Left lung (tissue), 10 donors: Measurements from ENCODE around the gene PRR19. TPM values are rescaled to one million over a fixed set of nuclear protein-coding genes. Genes with fewer than 3 reads are reported as not detected.
A peak's percentile ranks its signal among the peaks of the same experiment; 100 is the strongest.

ENCODE experiments used
- ATAC-seq: fragments of 200-7000 bp; cut with Tn5 transposase; one replicate; pipeline ENCODE4 v1.9.1; 2020; ENCODE audit warnings: moderate library complexity
- DNase-seq, 4 donors: peaks; one replicate each; pipeline ENCODE4 v3.0.0-alpha.2; 2013 to 2020
- H3K27ac ChIP-seq, 2 donors: fragments of 200-600 bp; sonication (generic) in 1 of 2; one replicate each; pipeline versions ENCODE4 v1.5.0 to v1.8.0; 2020 to 2021
- H3K27me3 ChIP-seq, 2 donors: fragments of 200-600 bp; sonication (generic) in 1 of 2; one replicate each; pipeline versions ENCODE4 v1.5.0 to v1.8.0; 2020 to 2021
- H3K36me3 ChIP-seq, 2 donors: fragments of 200-600 bp; sonication (generic) in 1 of 2; one replicate each; pipeline versions ENCODE4 v1.5.0 to v1.8.0; 2020 to 2021
- H3K4me1 ChIP-seq, 2 donors: fragments of 200-600 bp; one replicate each; pipeline ENCODE4 v1.8.0; 2021
- H3K4me3 ChIP-seq, 2 donors: fragments of 200-600 bp; sonication (generic) in 1 of 2; one replicate each; pipeline versions ENCODE4 v1.5.0 to v1.8.0; 2020 to 2021; ENCODE audit warnings: mild to moderate bottlenecking in 1 of 2
- H3K9me3 ChIP-seq, 2 donors: fragments of 200-600 bp; sonication (generic) in 1 of 2; one replicate each; pipeline versions ENCODE4 v1.5.0 to v1.8.0; 2020 to 2021
- intact Hi-C, 2 donors: fragments of 100-400 bp; cut with DNase I; formaldehyde crosslinking; loops; one replicate each; pipeline versions ENCODE4 v1.11.2 to v1.14.2; 2022
- polyA plus RNA-seq, 6 donors: library from polyadenylated mRNA; unstranded; fragments of 120-200 nt; gene quantifications; one replicate each; pipeline ENCODE4 v1.2.1, GENCODE V29; 2013; ENCODE audit not compliant: insufficient read length in 6 of 6
- total RNA-seq, 2 donors: library from RNA; stranded (reverse); fragmentation: NEBNext Ultra II Directional; extraction: Animal tissue kit (Norgen Biotek cat#: 25700); gene quantifications; one replicate each; pipeline ENCODE4 v1.2.1, GENCODE V29; 2021
- TF ChIP-seq, protein P1 (sequence below), 2 donors: fragments of 200-600 bp; sonication (generic) in 1 of 2; IDR thresholded peaks; one replicate each; pipeline versions ENCODE4 v1.5.0 to v1.8.0; 2021; ENCODE audit warnings: antibody characterized with exemption in 2 of 2
- donor health status: DM: no; HTN: yes; CAD: no.
- donor health status: DM: no; HTN: no; CAD: no.

The PRR19 gene
- total and polyA plus RNA-seq, 8 donors, result 1.1 to 2.6 (median 1.4) TPM

GRCh38 chr19:42293948-42294347 is 8.0 kb upstream of the PRR19 start:
- H3K4me3 ChIP-seq, result no peak overlapping the region
- H3K4me1 ChIP-seq, result no peaks in the 10 kb centered on the region
- peaks cover 0 to 66% of the 10 kb centered on the region in 2 donors for H3K36me3 ChIP-seq
- DNase-seq (no peak), ATAC-seq (no peak)
- no peaks in the 10 kb centered on the region for H3K9me3 ChIP-seq
- TF ChIP-seq, protein P1, sequence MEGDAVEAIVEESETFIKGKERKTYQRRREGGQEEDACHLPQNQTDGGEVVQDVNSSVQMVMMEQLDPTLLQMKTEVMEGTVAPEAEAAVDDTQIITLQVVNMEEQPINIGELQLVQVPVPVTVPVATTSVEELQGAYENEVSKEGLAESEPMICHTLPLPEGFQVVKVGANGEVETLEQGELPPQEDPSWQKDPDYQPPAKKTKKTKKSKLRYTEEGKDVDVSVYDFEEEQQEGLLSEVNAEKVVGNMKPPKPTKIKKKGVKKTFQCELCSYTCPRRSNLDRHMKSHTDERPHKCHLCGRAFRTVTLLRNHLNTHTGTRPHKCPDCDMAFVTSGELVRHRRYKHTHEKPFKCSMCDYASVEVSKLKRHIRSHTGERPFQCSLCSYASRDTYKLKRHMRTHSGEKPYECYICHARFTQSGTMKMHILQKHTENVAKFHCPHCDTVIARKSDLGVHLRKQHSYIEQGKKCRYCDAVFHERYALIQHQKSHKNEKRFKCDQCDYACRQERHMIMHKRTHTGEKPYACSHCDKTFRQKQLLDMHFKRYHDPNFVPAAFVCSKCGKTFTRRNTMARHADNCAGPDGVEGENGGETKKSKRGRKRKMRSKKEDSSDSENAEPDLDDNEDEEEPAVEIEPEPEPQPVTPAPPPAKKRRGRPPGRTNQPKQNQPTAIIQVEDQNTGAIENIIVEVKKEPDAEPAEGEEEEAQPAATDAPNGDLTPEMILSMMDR (IDR thresholded peaks at IDR 0.05), result no peak
- no peak overlapping the region for H3K27ac ChIP-seq
- intact Hi-C loops, result no loop called here
- no peaks in the 10 kb centered on the region for H3K27me3 ChIP-seq

- H3K4me3 ChIP-seq, result no peak overlapping the region
- ATAC-seq (no peak), DNase-seq (peak in 1 of 4 donors; percentile 77)
- H3K27me3 ChIP-seq, result no peaks in the 10 kb centered on the region
- H3K4me1 ChIP-seq, result no peaks in the 10 kb centered on the region
- intact Hi-C loops, result no loop called here
- H3K9me3 ChIP-seq, result no peaks in the 10 kb centered on the region
- TF ChIP-seq, protein P1 (IDR thresholded peaks at IDR 0.05), result no peak
- H3K36me3 ChIP-seq, result peaks cover 0 to 60% of the 10 kb centered on the region in 2 donors
- H3K27ac ChIP-seq, result no peak overlapping the region
Measured at GRCh38 chr19:42294471-42295137, 7.3 kb upstream of the PRR19 start.

- ATAC-seq (no peak), DNase-seq (peak in 1 of 4 donors; percentile 24)
- H3K27ac ChIP-seq, result no peak overlapping the region
- H3K4me1 ChIP-seq, result no peaks in the 10 kb centered on the region
- H3K4me3 ChIP-seq, result no peak overlapping the region
- H3K36me3 ChIP-seq, result peaks cover 0 to 52% of the 10 kb centered on the region in 2 donors
- intact Hi-C loops, result no loop called here
- TF ChIP-seq, protein P1 (IDR thresholded peaks at IDR 0.05), result no peak
- H3K9me3 ChIP-seq, result no peaks in the 10 kb centered on the region
- no peaks in the 10 kb centered on the region for H3K27me3 ChIP-seq
Measured at GRCh38 chr19:42295342-42295741, 6.6 kb upstream of the PRR19 start.

DNA sequence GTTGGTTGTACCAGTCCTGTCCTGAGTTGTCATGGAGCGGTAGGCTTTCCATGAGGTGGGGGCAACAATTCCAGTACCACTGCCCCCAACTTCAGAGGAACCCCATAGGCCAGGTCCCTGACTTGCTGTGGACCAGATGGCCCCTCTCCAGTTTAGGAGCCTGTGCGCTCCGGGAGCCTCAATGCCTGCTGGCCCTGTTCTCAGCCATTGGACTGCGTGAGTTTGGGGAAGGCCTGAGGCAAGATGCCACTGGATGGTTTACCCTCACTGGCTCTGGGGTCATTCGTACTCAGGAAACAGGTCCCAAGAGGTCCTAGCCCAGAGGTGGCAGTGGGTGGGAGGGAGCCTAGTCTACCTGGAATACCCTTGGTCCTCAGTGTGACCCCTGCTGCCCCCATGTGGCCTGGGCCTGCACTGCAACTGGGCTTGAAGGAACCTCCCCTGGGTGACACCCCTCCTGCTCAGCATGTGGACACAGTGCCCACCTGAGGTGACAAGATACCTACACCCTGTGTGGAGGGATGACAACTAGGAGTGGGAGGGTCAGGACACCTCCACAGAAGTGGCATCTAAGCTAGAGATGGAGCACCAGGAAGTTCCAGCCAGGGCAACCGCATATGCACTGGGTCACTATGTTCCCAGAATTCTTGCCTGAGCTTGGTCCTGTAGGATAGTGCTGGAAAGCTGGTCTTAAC is 6.0 kb upstream of the PRR19 start:
- Histone ChIP-seq H3K36me3 (peaks cover 0 to 46% of the 10 kb centered on the region in 2 donors), H3K4me1 (no peaks in the 10 kb centered on the region), H3K4me3 (no peak overlapping the region), H3K27ac (no peak overlapping the region), H3K27me3 (no peaks in the 10 kb centered on the region), H3K9me3 (no peaks in the 10 kb centered on the region)
- TF ChIP-seq, protein P1 (IDR thresholded peaks at IDR 0.05), result peak; percentile 87 to 93
- DNase-seq, result peak in 3 of 4 donors; percentile 74 to 95 (median 77)
- peak; percentile 90 for ATAC-seq
- intact Hi-C loops, result no loop called here

GRCh38 chr19:42297039-42297438 is 4.9 kb upstream of the PRR19 start:
- no peak for ATAC-seq
- no peak overlapping the region for H3K27ac ChIP-seq
- no peaks in the 10 kb centered on the region for H3K9me3 ChIP-seq
- intact Hi-C loops, result no loop called here
- peak in 1 of 4 donors; percentile 52 for DNase-seq
- H3K4me3 ChIP-seq, result no peak overlapping the region
- H3K36me3 ChIP-seq, result peaks cover 0 to 35% of the 10 kb centered on the region in 2 donors
- TF ChIP-seq, protein P1 (IDR thresholded peaks at IDR 0.05), result no peak
- no peaks in the 10 kb centered on the region for H3K27me3 ChIP-seq
- H3K4me1 ChIP-seq, result peaks cover 0 to 8% of the 10 kb centered on the region in 2 donors
